Measurements from ENCODE around the gene EVI5.

DNA sequence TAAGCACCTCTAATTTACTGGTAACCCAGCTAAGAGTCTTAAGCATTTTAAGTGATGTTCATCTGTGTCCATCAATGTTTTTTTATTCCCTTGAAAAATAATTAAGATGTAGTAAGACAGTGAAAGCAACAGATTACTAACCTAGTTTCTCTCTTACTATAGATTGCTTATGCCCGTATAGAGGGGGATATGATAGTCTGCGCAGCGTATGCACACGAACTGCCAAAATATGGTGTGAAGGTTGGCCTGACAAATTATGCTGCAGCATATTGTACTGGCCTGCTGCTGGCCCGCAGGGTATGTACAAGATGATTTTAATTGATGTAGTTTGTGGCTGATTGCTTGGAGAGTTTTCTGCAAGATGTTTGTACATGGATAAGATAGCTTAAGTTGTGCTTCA lies 49.7 kb upstream of the EVI5 start:
- TF ChIP-seq, protein P1, sequence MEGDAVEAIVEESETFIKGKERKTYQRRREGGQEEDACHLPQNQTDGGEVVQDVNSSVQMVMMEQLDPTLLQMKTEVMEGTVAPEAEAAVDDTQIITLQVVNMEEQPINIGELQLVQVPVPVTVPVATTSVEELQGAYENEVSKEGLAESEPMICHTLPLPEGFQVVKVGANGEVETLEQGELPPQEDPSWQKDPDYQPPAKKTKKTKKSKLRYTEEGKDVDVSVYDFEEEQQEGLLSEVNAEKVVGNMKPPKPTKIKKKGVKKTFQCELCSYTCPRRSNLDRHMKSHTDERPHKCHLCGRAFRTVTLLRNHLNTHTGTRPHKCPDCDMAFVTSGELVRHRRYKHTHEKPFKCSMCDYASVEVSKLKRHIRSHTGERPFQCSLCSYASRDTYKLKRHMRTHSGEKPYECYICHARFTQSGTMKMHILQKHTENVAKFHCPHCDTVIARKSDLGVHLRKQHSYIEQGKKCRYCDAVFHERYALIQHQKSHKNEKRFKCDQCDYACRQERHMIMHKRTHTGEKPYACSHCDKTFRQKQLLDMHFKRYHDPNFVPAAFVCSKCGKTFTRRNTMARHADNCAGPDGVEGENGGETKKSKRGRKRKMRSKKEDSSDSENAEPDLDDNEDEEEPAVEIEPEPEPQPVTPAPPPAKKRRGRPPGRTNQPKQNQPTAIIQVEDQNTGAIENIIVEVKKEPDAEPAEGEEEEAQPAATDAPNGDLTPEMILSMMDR (IDR thresholded peaks at IDR 0.05), result no peak
- TF ChIP-seq POLR2A (IDR thresholded peaks at IDR 0.05) (no peak), POLR2AphosphoS5 (IDR thresholded peaks at IDR 0.05) (no peak)

Measured in sigmoid colon (tissue), 4 donors.